Astrocyte (in vitro differentiated cells and primary cell): ENCODE results near the gene NXPH1. TPM values are rescaled to one million over a fixed set of nuclear protein-coding genes. Genes with fewer than 3 reads are reported as not detected.

ENCODE experiments used
- DNase-seq: peaks from one replicate; pipeline ENCODE4 v3.0.0-alpha.2; 2010; ENCODE audit warnings: low read depth
- FAIRE-seq: peaks from 2 replicates; lab custom pipeline; 2011; peaks lifted over from hg19 to GRCh38; lab: Jason Lieb, UNC
- H2AFZ ChIP-seq: 2 replicates; pipeline ENCODE4 v1.6.0; 2012; ENCODE audit warnings: low read depth, low read length, inconsistent platforms
- H3K27ac ChIP-seq: 2 replicates; pipeline ENCODE4 v1.5.1; 2011; ENCODE audit warnings: low read depth, low read length, inconsistent platforms
- H3K27me3 ChIP-seq: 2 replicates; pipeline ENCODE4 v1.6.0; 2011; ENCODE audit warnings: low read length, inconsistent platforms; ENCODE audit not compliant: insufficient read depth
- H3K36me3 ChIP-seq: 2 replicates; pipeline ENCODE4 v1.5.1; 2011; ENCODE audit warnings: low read length, inconsistent platforms; ENCODE audit not compliant: insufficient read depth
- H3K4me1 ChIP-seq: 2 replicates; pipeline ENCODE4 v1.5.1; 2011; ENCODE audit warnings: low read length, inconsistent platforms; ENCODE audit not compliant: insufficient read depth
- H3K4me2 ChIP-seq: 2 replicates; pipeline ENCODE4 v1.6.0; 2012; ENCODE audit warnings: low read length, inconsistent platforms
- H3K4me3 ChIP-seq: 2 replicates; pipeline ENCODE4 v1.5.1; 2011; ENCODE audit warnings: low read depth, mild to moderate bottlenecking, low read length, inconsistent platforms; ENCODE audit not compliant: insufficient read depth
- H3K79me2 ChIP-seq: 2 replicates; pipeline ENCODE4 v1.6.0; 2012; ENCODE audit warnings: mild to moderate bottlenecking, low read length, inconsistent platforms; ENCODE audit not compliant: insufficient read depth
- H3K9ac ChIP-seq: 2 replicates; pipeline ENCODE4 v1.6.0; 2012; ENCODE audit warnings: mild to moderate bottlenecking, low read length, inconsistent platforms
- H3K9me3 ChIP-seq: 2 replicates; pipeline ENCODE4 v1.5.1; 2012; ENCODE audit warnings: low read depth, mild to moderate bottlenecking, low read length, inconsistent platforms; ENCODE audit not compliant: insufficient read depth
- H4K20me1 ChIP-seq: 2 replicates; pipeline ENCODE4 v1.6.0; 2012; ENCODE audit warnings: low read length, inconsistent platforms; ENCODE audit not compliant: insufficient read depth
- H3K27ac Mint-ChIP-seq: one replicate; pipeline ENCODE4 v1.8.0; 2021; ENCODE audit warnings: mild to moderate bottlenecking, mixed read lengths; ENCODE audit not compliant: unreplicated experiment
- H3K27me3 Mint-ChIP-seq: one replicate; pipeline ENCODE4 v1.8.0; 2021; ENCODE audit warnings: low read depth, mixed read lengths; ENCODE audit not compliant: unreplicated experiment
- H3K36me3 Mint-ChIP-seq: one replicate; pipeline ENCODE4 v1.8.0; 2021; ENCODE audit warnings: low read depth, mixed read lengths; ENCODE audit not compliant: unreplicated experiment
- H3K4me1 Mint-ChIP-seq: one replicate; pipeline ENCODE4 v1.8.0; 2021; ENCODE audit warnings: low read depth, mixed read lengths; ENCODE audit not compliant: unreplicated experiment
- H3K4me3 Mint-ChIP-seq: one replicate; pipeline ENCODE4 v1.8.0; 2021; ENCODE audit warnings: mild to moderate bottlenecking, moderate library complexity, mixed read lengths; ENCODE audit not compliant: unreplicated experiment
- H3K9me3 Mint-ChIP-seq: one replicate; pipeline ENCODE4 v1.8.0; 2021; ENCODE audit warnings: mild to moderate bottlenecking, mixed read lengths; ENCODE audit not compliant: unreplicated experiment
- CTCF ChIP-seq: IDR thresholded peaks from 2 replicates; pipeline ENCODE4 v1.5.1; 2011; ENCODE audit warnings: low read depth, mild to moderate bottlenecking, inconsistent platforms, low read length, moderate library complexity; ENCODE audit not compliant: insufficient read depth
- EZH2 ChIP-seq: IDR thresholded peaks from 2 replicates; pipeline ENCODE4 v1.6.1; 2012; ENCODE audit warnings: mild to moderate bottlenecking, low read length, inconsistent platforms; ENCODE audit not compliant: insufficient read depth
- total RNA-seq: library from RNA; stranded (reverse); gene quantifications from 2 replicates; pipeline ENCODE4 v1.2.1, GENCODE V29; 2021

Gene NXPH1
- total RNA-seq, 1 donor from 2014 or later: 0.16 TPM

- Mint-ChIP-seq H3K4me3 (peak overlapping the region; percentile 42), H3K27me3 (peaks cover 91% of the 10 kb centered on the region), H3K27ac (peak overlapping the region; percentile 42), H3K4me1 (peaks cover 6% of the 10 kb centered on the region), H3K9me3 (peaks cover 5% of the 10 kb centered on the region), H3K36me3 (no peaks in the 10 kb centered on the region)
- H3K36me3 ChIP-seq: no peaks in the 10 kb centered on the region
- no peak overlapping the region for H3K4me2 ChIP-seq
- TF ChIP-seq EZH2 (no peak), CTCF (no peak)
- H3K4me3 ChIP-seq: no peak overlapping the region
- DNase-seq: no peak
- H2AFZ ChIP-seq: no peak overlapping the region
- peaks cover 68% of the 10 kb centered on the region for H3K27me3 ChIP-seq
- no peak overlapping the region for H3K27ac ChIP-seq
- H3K79me2 ChIP-seq: no peaks in the 10 kb centered on the region
- H3K4me1 ChIP-seq: peaks cover 5% of the 10 kb centered on the region
- no peaks in the 10 kb centered on the region for H3K9me3 ChIP-seq
- FAIRE-seq: no peak
- no peak overlapping the region for H3K9ac ChIP-seq
- no peaks in the 10 kb centered on the region for H4K20me1 ChIP-seq
Observed at GRCh38 chr7:8435590-8436545, 2.5 kb downstream of the NXPH1 start.

GRCh38 chr7:8436965-8437364, 3.6 kb downstream of the NXPH1 start:
- TF ChIP-seq EZH2 (peak; percentile 30), CTCF (peak; percentile 40)
- H3K9ac ChIP-seq: no peak overlapping the region
- H3K4me1 ChIP-seq: peaks cover 5% of the 10 kb centered on the region
- Mint-ChIP-seq H3K36me3 (no peaks in the 10 kb centered on the region), H3K27ac (no peak overlapping the region), H3K4me3 (no peak overlapping the region), H3K4me1 (peaks cover 11% of the 10 kb centered on the region), H3K27me3 (peaks cover 93% of the 10 kb centered on the region), H3K9me3 (peaks cover 5% of the 10 kb centered on the region)
- DNase-seq (no peak), FAIRE-seq (no peak)
- peaks cover 78% of the 10 kb centered on the region for H3K27me3 ChIP-seq
- no peaks in the 10 kb centered on the region for H3K36me3 ChIP-seq
- H3K79me2 ChIP-seq: no peaks in the 10 kb centered on the region
- no peak overlapping the region for H3K4me2 ChIP-seq
- H4K20me1 ChIP-seq: no peaks in the 10 kb centered on the region
- H3K4me3 ChIP-seq: no peak overlapping the region
- no peak overlapping the region for H3K27ac ChIP-seq
- no peaks in the 10 kb centered on the region for H3K9me3 ChIP-seq
- H2AFZ ChIP-seq: no peak overlapping the region

- Histone ChIP-seq H3K79me2 (no peaks in the 10 kb centered on the region), H3K9ac (no peak overlapping the region), H3K27me3 (peaks cover 81% of the 10 kb centered on the region), H3K9me3 (no peaks in the 10 kb centered on the region), H3K27ac (no peak overlapping the region), H4K20me1 (no peaks in the 10 kb centered on the region), H3K4me1 (peaks cover 7% of the 10 kb centered on the region), H3K4me2 (no peak overlapping the region), H3K36me3 (no peaks in the 10 kb centered on the region), H3K4me3 (no peak overlapping the region), H2AFZ (no peak overlapping the region)
- peaks cover 11% of the 10 kb centered on the region for H3K4me1 Mint-ChIP-seq
- no peak for FAIRE-seq
- no peak overlapping the region for H3K27ac Mint-ChIP-seq
- H3K27me3 Mint-ChIP-seq: peaks cover 93% of the 10 kb centered on the region
- DNase-seq: no peak
- no peaks in the 10 kb centered on the region for H3K36me3 Mint-ChIP-seq
- TF ChIP-seq CTCF: no peak
- no peak for TF ChIP-seq EZH2
- no peak overlapping the region for H3K4me3 Mint-ChIP-seq
- H3K9me3 Mint-ChIP-seq: peaks cover 5% of the 10 kb centered on the region
Observed at GRCh38 chr7:8437606-8438005, 4.2 kb downstream of the NXPH1 start.
